Endothelial cell of umbilical vein (primary cell): ENCODE measurements around the gene PACSIN2. TPM values are rescaled to one million over a fixed set of nuclear protein-coding genes. Genes with fewer than 3 reads are reported as not detected.
A peak's percentile ranks its signal among the peaks of the same experiment; 100 is the strongest.

ENCODE experiments used
- BruUV-seq: library from RNA; stranded (reverse); fragments of 400-500 nt; replicated peaks from 2 replicates; lab custom pipeline; 2021; lab: Mats Ljungman, UMichigan
- CTCF ChIA-PET: fragments of 300-600, 350-600 bp; sonication (Branson Sonifier 250); formaldehyde crosslinking; loops from one replicate; lab custom pipeline; 2021; ENCODE audit warnings: antibody characterized with exemption, inconsistent platforms; lab: Charles Lee
- POLR2A ChIA-PET: fragments of 300-600, 350-600 bp; sonication (Branson Sonifier 250); formaldehyde crosslinking; loops from one replicate; lab custom pipeline; 2021; ENCODE audit warnings: antibody characterized with exemption, inconsistent platforms; lab: Charles Lee
- DNase-seq: peaks from one replicate; pipeline ENCODE4 v3.0.0-alpha.2; 2011; ENCODE audit warnings: low read depth, low spot score
- FAIRE-seq: peaks from 2 replicates; lab custom pipeline; 2011; peaks lifted over from hg19 to GRCh38; lab: Jason Lieb, UNC
- H2AFZ ChIP-seq: 2 replicates; pipeline ENCODE4 v1.6.0; 2012; ENCODE audit warnings: low read depth, low read length, control low read depth, inconsistent platforms
- H3K27ac ChIP-seq: 2 replicates; pipeline ENCODE4 v1.5.1; 2011; ENCODE audit warnings: low read depth, mild to moderate bottlenecking, control low read depth, low read length, moderate library complexity; ENCODE audit not compliant: insufficient read depth
- H3K27me3 ChIP-seq, 2 experiments: 2 replicates each; pipeline versions ENCODE4 v1.6.0 to v1.6.1; 2011; ENCODE audit warnings: low read length in 2 of 2, mixed read lengths in 1 of 2; ENCODE audit not compliant: control insufficient read depth in 2 of 2, insufficient read depth in 2 of 2
- H3K36me3 ChIP-seq, 2 experiments: 2 replicates in 1 of 2; 3 replicates in 1 of 2; pipeline ENCODE4 v1.5.1; 2011; ENCODE audit warnings: low read length in 2 of 2, mild to moderate bottlenecking in 1 of 2, moderate library complexity in 1 of 2; ENCODE audit not compliant: control insufficient read depth in 2 of 2, insufficient read depth in 2 of 2; ENCODE audit errors: extremely low read depth in 1 of 2
- H3K4me1 ChIP-seq: 3 replicates; pipeline ENCODE4 v1.5.1; 2011; ENCODE audit warnings: mild to moderate bottlenecking, low read length; ENCODE audit not compliant: control insufficient read depth, insufficient read depth; ENCODE audit errors: extremely low read depth
- H3K4me2 ChIP-seq: 2 replicates; pipeline ENCODE4 v1.6.1; 2011; ENCODE audit warnings: low read length, control low read depth, mixed read lengths; ENCODE audit not compliant: insufficient read depth
- H3K4me3 ChIP-seq, 3 experiments: fragments of 200-600 bp in 1 of 3; sonication (generic), shearing (Covaris generic) in 1 of 3; replicated peaks in 1 of 3; 2 replicates each; pipeline ENCODE4 v1.5.1; 2011 to 2016; ENCODE audit warnings: control low read depth in 3 of 3, low read length in 3 of 3, mild to moderate bottlenecking in 2 of 3, inconsistent platforms in 1 of 3, low read depth in 1 of 3, moderate library complexity in 1 of 3; ENCODE audit not compliant: insufficient read depth in 1 of 3
- H3K79me2 ChIP-seq: 2 replicates; pipeline ENCODE4 v1.6.0; 2012; ENCODE audit warnings: low read length, inconsistent platforms; ENCODE audit not compliant: control insufficient read depth, insufficient read depth
- H3K9ac ChIP-seq: replicated peaks from 2 replicates; pipeline ENCODE3; 2011; ENCODE audit warnings: low read length, control low read depth; ENCODE audit not compliant: insufficient read depth; ENCODE audit errors: extremely low read depth
- H3K9me1 ChIP-seq: replicated peaks from 3 replicates; pipeline ENCODE4 v1.6.0; 2011; ENCODE audit warnings: mild to moderate bottlenecking, low read length; ENCODE audit not compliant: control insufficient read depth, insufficient read depth; ENCODE audit errors: extremely low read depth
- H3K9me3 ChIP-seq: replicated peaks from 2 replicates; pipeline ENCODE4 v1.5.1; 2012; ENCODE audit warnings: low read length, inconsistent platforms; ENCODE audit not compliant: control insufficient read depth, insufficient read depth
- H4K20me1 ChIP-seq: replicated peaks from 2 replicates; pipeline ENCODE3; 2011; ENCODE audit warnings: mild to moderate bottlenecking, low read length; ENCODE audit not compliant: control insufficient read depth, insufficient read depth; ENCODE audit errors: extremely low read depth
- EZH2 ChIP-seq: IDR thresholded peaks from 2 replicates; pipeline ENCODE4 v1.6.1; 2012; ENCODE audit warnings: borderline replicate concordance, low read depth, mild to moderate bottlenecking, moderate library complexity, low read length, inconsistent platforms; ENCODE audit not compliant: severe bottlenecking
- GATA2 ChIP-seq: IDR thresholded peaks from 2 replicates; pipeline ENCODE4 v1.7.0; 2011; ENCODE audit warnings: low read depth, mild to moderate bottlenecking, moderate library complexity, mixed read lengths, low read length; ENCODE audit not compliant: insufficient read length, insufficient read depth
- JUN ChIP-seq: IDR thresholded peaks from 2 replicates; pipeline ENCODE4 v1.6.1; 2011; ENCODE audit warnings: borderline replicate concordance, low read depth; ENCODE audit not compliant: insufficient read length, insufficient read depth
- MAX ChIP-seq: IDR thresholded peaks from 2 replicates; pipeline ENCODE4 v1.6.1; 2011; ENCODE audit not compliant: insufficient read depth, insufficient read length
- MYC ChIP-seq: IDR thresholded peaks from one replicate; pipeline ENCODE4 v1.6.1; 2011; ENCODE audit warnings: mild to moderate bottlenecking, low read depth, low read length
- POLR2AphosphoS5 ChIP-seq: IDR thresholded peaks from 2 replicates; pipeline ENCODE4 v1.6.1; 2012; ENCODE audit warnings: low read depth, mild to moderate bottlenecking, control low read depth, low read length, moderate library complexity; ENCODE audit not compliant: insufficient read depth
- dilution Hi-C: fragments of 300-500 bp; cut with MboI; formaldehyde crosslinking; loops from one replicate; pipeline ENCODE4 v1.15.0; 2019; ENCODE audit warnings: low sequenced_read_pairs; ENCODE audit not compliant: extremely low pct_ligation_motif_present
- intact Hi-C: fragments of 100-400 bp; cut with micrococcal nuclease; formaldehyde crosslinking; loops from one replicate; pipeline ENCODE4 v1.10.0; 2022
- polyA plus RNA-seq, 4 experiments: library from polyadenylated mRNA; depleted of rRNA in 3 of 4; stranded (reverse) in 3 of 4; unstranded in 1 of 4; fragments of >200 nt; gene quantifications; 2 replicates each; pipeline versions ENCODE4 v1.2.1 to v1.2.3, GENCODE V29; 2011 to 2012; ENCODE audit warnings: missing spikeins in 1 of 4
- total RNA-seq: library from RNA; stranded (reverse); gene quantifications from 2 replicates; pipeline ENCODE4 v1.2.3, GENCODE V29; 2021

Gene PACSIN2
- total and polyA plus RNA-seq, 2 donors (not counting 3 experiments of a cell fraction or from before 2014, with no cell fraction given): 46.2 to 64.5 TPM

GRCh38 chr22:42834177-42834949 lies 180.6 kb downstream of the PACSIN2 start:
- Histone ChIP-seq H3K4me3 (no peak overlapping the region), H3K27ac (no peak overlapping the region), H3K9me3 (no peaks in the 10 kb centered on the region), H3K4me1 (peaks cover 4% of the 10 kb centered on the region), H3K36me3 (peaks cover 2 to 5% of the 10 kb centered on the region in 2 experiments), H3K79me2 (no peaks in the 10 kb centered on the region), H3K4me2 (no peak overlapping the region), H4K20me1 (no peaks in the 10 kb centered on the region), H3K27me3 (no peaks in the 10 kb centered on the region), H3K9me1 (no peaks in the 10 kb centered on the region), H2AFZ (no peak overlapping the region), H3K9ac (no peak overlapping the region)
- FAIRE-seq (peak; percentile 18), DNase-seq (no peak)
- POLR2A ChIA-PET: no interaction called here
- BruUV-seq: no TSS peak
- intact Hi-C loops: no loop called here
- TF ChIP-seq MAX (no peak), EZH2 (no peak), GATA2 (no peak), JUN (no peak), POLR2AphosphoS5 (no peak), MYC (no peak)
- dilution Hi-C loops: no loop called here
- CTCF ChIA-PET: interaction anchor here (0.8 to 1.0 kb wide), 2 partner anchors 13 to 14 kb away, joined by 3 read pairs; no protein-coding TSS in a partner anchor
